ENCODE results near the gene SAMHD1.
"Not testable (repeated sequence)": the region's sequence is repeated elsewhere in the genome, so short reads cannot be mapped to it uniquely, and the experiment has no call there.

Gene SAMHD1

DNA sequence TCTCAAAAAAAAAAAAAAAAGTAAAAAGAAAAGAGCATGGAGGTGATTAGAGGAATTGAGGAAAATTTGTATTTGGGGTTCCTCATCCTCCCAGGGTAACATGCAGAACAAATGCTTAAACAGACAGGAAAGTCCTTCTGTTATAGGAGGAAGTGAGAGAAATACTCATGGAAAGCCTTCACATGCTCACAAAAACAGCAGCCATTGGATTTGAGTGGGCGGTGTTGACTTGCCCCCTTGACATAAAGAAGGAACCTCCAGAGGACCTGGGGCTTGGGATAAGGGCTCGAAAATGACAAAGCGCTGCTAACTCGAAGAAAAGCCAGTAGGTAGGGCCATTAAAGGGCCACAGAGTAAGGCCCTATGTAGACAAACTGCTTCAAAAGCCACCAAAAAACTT lies 17.5 kb upstream of the SAMHD1 start:
- H4K20me1 ChIP-seq (ENCODE audit: insufficient read depth, low read length) = no peaks in the 10 kb centered on the region
- H3K4me2 ChIP-seq (ENCODE audit: insufficient read depth, low read length) = no peak overlapping the region
- H3K9ac ChIP-seq (ENCODE audit: low read depth, low read length) = no peak overlapping the region
- no peak for ATAC-seq (ENCODE audit: insufficient read depth, low read depth)
- no peak overlapping the region for H2AFZ ChIP-seq (ENCODE audit: low read depth, low read length)
- no peaks in the 10 kb centered on the region for H3K27me3 ChIP-seq (ENCODE audit: insufficient read depth, low read length, poor library complexity)
- H3K4me1 ChIP-seq (ENCODE audit: insufficient read depth, low read length) = peaks cover 2% of the 10 kb centered on the region
- no peaks in the 10 kb centered on the region for H3K79me2 ChIP-seq (ENCODE audit: insufficient read depth, low read length)
- TF ChIP-seq, protein P1, sequence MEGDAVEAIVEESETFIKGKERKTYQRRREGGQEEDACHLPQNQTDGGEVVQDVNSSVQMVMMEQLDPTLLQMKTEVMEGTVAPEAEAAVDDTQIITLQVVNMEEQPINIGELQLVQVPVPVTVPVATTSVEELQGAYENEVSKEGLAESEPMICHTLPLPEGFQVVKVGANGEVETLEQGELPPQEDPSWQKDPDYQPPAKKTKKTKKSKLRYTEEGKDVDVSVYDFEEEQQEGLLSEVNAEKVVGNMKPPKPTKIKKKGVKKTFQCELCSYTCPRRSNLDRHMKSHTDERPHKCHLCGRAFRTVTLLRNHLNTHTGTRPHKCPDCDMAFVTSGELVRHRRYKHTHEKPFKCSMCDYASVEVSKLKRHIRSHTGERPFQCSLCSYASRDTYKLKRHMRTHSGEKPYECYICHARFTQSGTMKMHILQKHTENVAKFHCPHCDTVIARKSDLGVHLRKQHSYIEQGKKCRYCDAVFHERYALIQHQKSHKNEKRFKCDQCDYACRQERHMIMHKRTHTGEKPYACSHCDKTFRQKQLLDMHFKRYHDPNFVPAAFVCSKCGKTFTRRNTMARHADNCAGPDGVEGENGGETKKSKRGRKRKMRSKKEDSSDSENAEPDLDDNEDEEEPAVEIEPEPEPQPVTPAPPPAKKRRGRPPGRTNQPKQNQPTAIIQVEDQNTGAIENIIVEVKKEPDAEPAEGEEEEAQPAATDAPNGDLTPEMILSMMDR (IDR thresholded peaks at IDR 0.05; ENCODE audit: borderline replicate concordance, extremely low read depth, low read length, poor library complexity, severe bottlenecking) = no peak
- no peak for DNase-seq
- H3K27ac ChIP-seq (ENCODE audit: low read length) = no peak overlapping the region
- no peak overlapping the region for H3K4me3 ChIP-seq (ENCODE audit: low read depth in 1 of 2, low read length in 2 of 2)
- no peaks in the 10 kb centered on the region for H3K36me3 ChIP-seq (ENCODE audit: insufficient read depth, low read length)
- H3K9me3 ChIP-seq (ENCODE audit: insufficient read depth, low read length, severe bottlenecking) = no peaks in the 10 kb centered on the region

DNA sequence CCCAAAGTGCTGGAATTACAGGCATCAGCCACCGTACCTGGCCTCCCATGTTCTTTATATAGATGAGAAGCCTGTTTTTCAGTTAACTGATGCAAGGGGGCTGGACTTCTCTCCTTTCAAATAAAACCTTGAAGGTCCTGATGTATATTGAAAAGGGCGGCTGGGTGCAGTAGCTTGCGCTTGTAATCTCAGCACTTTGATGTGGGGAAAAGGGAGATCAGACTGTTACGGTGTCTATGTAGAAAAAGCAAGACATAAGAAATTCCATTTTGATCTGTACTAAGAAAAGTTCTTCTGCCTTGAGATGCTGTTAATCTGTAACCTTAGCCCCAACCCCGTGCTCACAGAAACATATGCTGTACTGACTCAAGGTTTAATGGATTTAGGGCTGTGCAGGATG lies 16.1 kb upstream of the SAMHD1 start:
- H3K4me3 ChIP-seq (ENCODE audit: low read depth in 1 of 2, low read length in 2 of 2) = no peak overlapping the region
- DNase-seq (peak; percentile 17), ATAC-seq (ENCODE audit: insufficient read depth, low read depth) (peak; percentile 57; the same call in 1 of the 3 replicates)
- H3K27ac ChIP-seq (ENCODE audit: low read length) = no peak overlapping the region
- H3K4me2 ChIP-seq (ENCODE audit: insufficient read depth, low read length) = no peak overlapping the region
- no peak overlapping the region for H3K9ac ChIP-seq (ENCODE audit: low read depth, low read length)
- no peaks in the 10 kb centered on the region for H4K20me1 ChIP-seq (ENCODE audit: insufficient read depth, low read length)
- no peaks in the 10 kb centered on the region for H3K36me3 ChIP-seq (ENCODE audit: insufficient read depth, low read length)
- no peaks in the 10 kb centered on the region for H3K4me1 ChIP-seq (ENCODE audit: insufficient read depth, low read length)
- H3K9me3 ChIP-seq (ENCODE audit: insufficient read depth, low read length, severe bottlenecking) = peaks cover 7% of the 10 kb centered on the region
- no peaks in the 10 kb centered on the region for H3K27me3 ChIP-seq (ENCODE audit: insufficient read depth, low read length, poor library complexity)
- no peaks in the 10 kb centered on the region for H3K79me2 ChIP-seq (ENCODE audit: insufficient read depth, low read length)
- H2AFZ ChIP-seq (ENCODE audit: low read depth, low read length) = no peak overlapping the region
- TF ChIP-seq EZH2 (IDR thresholded peaks at IDR 0.05; ENCODE audit: borderline replicate concordance, low read depth, low read length, severe bottlenecking) = no peak
- TF ChIP-seq, protein P1 (IDR thresholded peaks at IDR 0.05; ENCODE audit: borderline replicate concordance, extremely low read depth, low read length, poor library complexity, severe bottlenecking) = no peak

DNA sequence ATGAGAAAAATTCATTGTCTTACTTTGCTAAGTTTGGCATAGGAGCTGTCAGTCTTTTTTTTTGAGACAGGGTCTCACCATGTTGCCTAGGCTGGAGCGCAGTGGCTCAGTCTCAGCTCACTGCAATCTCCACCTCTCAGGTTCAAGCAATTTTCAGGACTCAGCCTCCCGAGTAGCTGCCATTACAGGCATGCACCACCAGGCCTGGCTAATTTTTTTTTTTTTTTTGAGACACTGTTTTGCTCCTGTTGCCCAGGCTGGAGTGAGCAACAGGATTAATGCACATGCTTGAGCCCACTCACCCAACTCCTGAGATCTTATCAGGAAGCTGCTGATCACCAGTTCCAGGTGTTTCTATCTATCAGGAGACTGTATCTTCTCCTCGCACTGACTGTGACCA lies 15.5 kb upstream of the SAMHD1 start:
- not testable (repeated sequence) for DNase-seq; H3K4me2 ChIP-seq (ENCODE audit: insufficient read depth, low read length); H3K4me3 ChIP-seq (ENCODE audit: low read depth in 1 of 2, low read length in 2 of 2); H4K20me1 ChIP-seq (ENCODE audit: insufficient read depth, low read length); H3K27ac ChIP-seq (ENCODE audit: low read length); H3K4me1 ChIP-seq (ENCODE audit: insufficient read depth, low read length); H3K79me2 ChIP-seq (ENCODE audit: insufficient read depth, low read length); H3K9ac ChIP-seq (ENCODE audit: low read depth, low read length); H3K36me3 ChIP-seq (ENCODE audit: insufficient read depth, low read length); H2AFZ ChIP-seq (ENCODE audit: low read depth, low read length); H3K27me3 ChIP-seq (ENCODE audit: insufficient read depth, low read length, poor library complexity)
- peak; percentile 19; the same call in 1 of the 3 replicates for ATAC-seq (ENCODE audit: insufficient read depth, low read depth)
- H3K9me3 ChIP-seq (ENCODE audit: insufficient read depth, low read length, severe bottlenecking) = peaks cover 13% of the 10 kb centered on the region

DNA sequence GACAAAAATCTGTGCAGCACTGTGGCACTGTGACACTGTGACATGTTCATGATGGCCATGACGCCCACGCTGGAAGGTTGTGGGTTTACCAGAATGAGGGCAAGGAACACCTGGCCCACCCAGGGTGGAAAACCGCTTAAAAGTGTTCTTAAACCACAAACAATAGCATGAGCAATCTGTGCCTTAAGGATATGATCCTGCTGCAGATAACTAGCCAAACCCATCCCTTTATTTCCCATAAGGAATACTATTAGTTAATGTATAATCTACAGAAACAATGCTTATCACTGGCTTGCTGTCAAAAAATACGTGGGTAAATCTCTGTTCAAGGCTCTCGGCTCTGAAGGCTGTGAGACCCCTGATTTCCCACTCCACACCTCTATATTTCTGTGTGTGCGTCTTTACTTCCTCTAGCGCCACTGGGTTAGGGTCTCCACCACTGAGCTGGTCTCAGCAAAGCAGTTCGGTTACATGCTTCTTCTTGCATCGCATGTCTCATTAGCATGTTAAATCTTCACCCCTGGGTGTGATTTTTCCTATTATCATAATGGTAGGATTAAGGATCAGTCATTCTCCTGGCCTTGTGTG lies 10.9 kb upstream of the SAMHD1 start:
- not testable (repeated sequence) for H3K4me3 ChIP-seq (ENCODE audit: low read depth in 1 of 2, low read length in 2 of 2); H3K36me3 ChIP-seq (ENCODE audit: insufficient read depth, low read length); H3K27me3 ChIP-seq (ENCODE audit: insufficient read depth, low read length, poor library complexity); H3K79me2 ChIP-seq (ENCODE audit: insufficient read depth, low read length); ATAC-seq (ENCODE audit: insufficient read depth, low read depth); H2AFZ ChIP-seq (ENCODE audit: low read depth, low read length); H3K4me1 ChIP-seq (ENCODE audit: insufficient read depth, low read length); H3K4me2 ChIP-seq (ENCODE audit: insufficient read depth, low read length); H3K9ac ChIP-seq (ENCODE audit: low read depth, low read length); H4K20me1 ChIP-seq (ENCODE audit: insufficient read depth, low read length); H3K27ac ChIP-seq (ENCODE audit: low read length)
- peak; percentile 52 for DNase-seq
- H3K9me3 ChIP-seq (ENCODE audit: insufficient read depth, low read length, severe bottlenecking) = peaks cover 13% of the 10 kb centered on the region

Data from DND-41 (cell line).